Stimulated activated naive B cell treated with anti-CD40 and anti-IgM and Interleukin-4, amounts not matched to agents 10 μg/mL and 1 μg/mL and 100 μg/mL, for 72 hours (primary cell): ENCODE results near the gene PDCD1LG2.
"Not testable (repeated sequence)": the region's sequence is repeated elsewhere in the genome, so short reads cannot be mapped to it uniquely, and the experiment has no call there.

Source experiments
- ATAC-seq, 2 donors: fragments of 150-1000 bp; cut with Tn5 transposase; replicated peaks; 2 replicates each; pipeline ENCODE4 v1.10.0; 2021; ENCODE audit warnings: moderate library complexity in 1 of 2
- DNase-seq: peaks from one replicate; pipeline ENCODE4 v3.0.0; 2021
- H3K27ac Mint-ChIP-seq: one replicate; pipeline ENCODE4 v1.8.0; 2022; ENCODE audit warnings: mild to moderate bottlenecking, mixed read lengths
- H3K27me3 Mint-ChIP-seq, 2 donors: one replicate each; pipeline ENCODE4 v1.8.0; 2022; ENCODE audit warnings: mixed read lengths in 2 of 2
- H3K36me3 Mint-ChIP-seq, 2 donors: one replicate each; pipeline ENCODE4 v1.8.0; 2022; ENCODE audit warnings: mixed read lengths in 2 of 2, mild to moderate bottlenecking in 1 of 2
- H3K4me1 Mint-ChIP-seq, 2 donors: one replicate each; pipeline ENCODE4 v1.8.0; 2022; ENCODE audit warnings: mixed read lengths in 2 of 2, mild to moderate bottlenecking in 1 of 2
- H3K4me3 Mint-ChIP-seq, 2 donors: one replicate each; pipeline ENCODE4 v1.8.0; 2022; ENCODE audit warnings: mild to moderate bottlenecking in 2 of 2, mixed read lengths in 2 of 2, moderate library complexity in 1 of 2
- H3K9me3 Mint-ChIP-seq, 2 donors: one replicate each; pipeline ENCODE4 v1.8.0; 2022; ENCODE audit warnings: mixed read lengths in 2 of 2, mild to moderate bottlenecking in 1 of 2

The PDCD1LG2 gene

DNA sequence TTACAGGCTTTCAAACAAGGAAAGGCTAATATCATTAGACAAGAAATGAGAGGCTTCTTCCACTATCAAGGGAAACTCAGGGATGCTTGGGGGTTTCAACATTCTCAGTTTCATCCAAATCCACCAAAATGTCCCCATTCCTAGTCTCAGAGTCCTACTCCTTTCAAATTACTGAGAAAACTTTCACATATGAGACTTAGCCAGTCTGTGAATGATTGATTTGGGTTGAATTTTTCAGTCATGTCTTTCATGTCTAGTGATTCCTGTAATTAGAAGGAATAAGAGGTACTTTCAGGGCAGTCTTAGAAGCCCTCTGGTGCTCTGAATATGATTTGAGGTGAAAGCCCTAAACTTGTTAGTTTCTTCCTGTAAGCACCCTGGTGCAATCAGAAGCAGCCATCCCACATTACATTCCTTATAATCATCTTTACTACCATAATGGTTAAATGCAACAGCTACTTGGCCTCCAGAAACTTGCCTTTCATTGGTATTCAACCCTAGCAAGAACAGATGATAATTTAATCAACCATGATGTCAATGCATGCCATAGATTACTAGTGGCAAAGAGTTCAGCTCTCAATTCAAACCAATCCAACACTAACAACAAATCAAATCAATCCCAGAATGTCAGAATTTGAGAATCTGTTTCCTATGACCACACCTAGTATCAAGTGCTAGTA, 67.8 kb downstream of the PDCD1LG2 start:
- peaks cover 3 to 9% of the 10 kb centered on the region in 2 donors for H3K9me3 Mint-ChIP-seq
- peaks cover 26 to 58% of the 10 kb centered on the region in 2 donors for H3K4me1 Mint-ChIP-seq
- H3K4me3 Mint-ChIP-seq = no peak overlapping the region
- H3K27me3 Mint-ChIP-seq = no peaks in the 10 kb centered on the region
- ATAC-seq (peak in 1 of 2 donors; percentile 4), DNase-seq (no peak)
- H3K36me3 Mint-ChIP-seq = peaks cover 9 to 19% of the 10 kb centered on the region in 2 donors
- H3K27ac Mint-ChIP-seq = peak overlapping the region; percentile 72

DNA sequence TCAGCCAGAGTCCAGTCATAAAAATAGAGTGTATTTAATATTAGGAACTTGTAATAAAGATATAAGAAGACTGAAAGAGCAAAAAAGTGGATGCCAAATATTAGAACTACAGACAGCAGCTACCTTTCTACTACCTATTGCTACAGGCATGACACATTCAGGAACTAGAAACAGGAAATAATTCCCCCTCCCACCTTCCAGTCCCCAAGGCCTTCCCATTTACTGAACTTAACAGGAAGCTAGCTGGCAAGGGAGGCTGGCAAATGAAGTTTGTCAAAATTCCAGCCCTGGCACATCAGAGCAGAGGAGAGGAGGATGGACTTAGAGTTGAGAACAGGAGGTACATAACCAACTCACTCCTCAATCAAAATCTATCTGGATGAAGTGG, 68.4 kb downstream of the PDCD1LG2 start:
- H3K4me1 Mint-ChIP-seq = peaks cover 29 to 64% of the 10 kb centered on the region in 2 donors
- peaks cover 3 to 9% of the 10 kb centered on the region in 2 donors for H3K9me3 Mint-ChIP-seq
- no peak for DNase-seq
- peaks cover 9 to 19% of the 10 kb centered on the region in 2 donors for H3K36me3 Mint-ChIP-seq
- H3K4me3 Mint-ChIP-seq = no peak overlapping the region
- ATAC-seq = no peak
- H3K27ac Mint-ChIP-seq = peak overlapping the region; percentile 72
- no peaks in the 10 kb centered on the region for H3K27me3 Mint-ChIP-seq

DNA sequence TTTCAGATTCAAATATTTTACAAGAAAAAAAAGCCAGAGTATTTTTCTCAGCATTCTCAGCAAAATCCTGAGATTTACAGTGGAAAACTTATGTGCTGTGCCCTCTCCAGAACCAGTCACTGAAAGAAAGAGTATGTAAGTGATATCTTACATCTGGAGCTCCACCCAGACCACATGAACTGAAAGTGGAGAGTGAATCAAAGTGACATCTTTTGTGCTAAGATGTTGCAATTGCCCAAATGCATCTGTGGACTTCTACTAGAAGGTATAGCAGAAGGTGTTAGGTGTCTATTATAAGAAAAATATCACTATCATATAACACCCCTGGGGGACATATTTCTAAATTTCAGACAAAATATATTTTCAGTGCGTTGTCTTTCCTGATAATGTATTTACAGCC, 69.5 kb downstream of the PDCD1LG2 start:
- peaks cover 3 to 7% of the 10 kb centered on the region in 2 donors for H3K9me3 Mint-ChIP-seq
- ATAC-seq (no peak), DNase-seq (no peak)
- H3K4me1 Mint-ChIP-seq = peaks cover 34 to 71% of the 10 kb centered on the region in 2 donors
- peaks cover 11 to 24% of the 10 kb centered on the region in 2 donors for H3K36me3 Mint-ChIP-seq
- H3K27ac Mint-ChIP-seq = no peak overlapping the region
- no peaks in the 10 kb centered on the region for H3K27me3 Mint-ChIP-seq
- no peak overlapping the region for H3K4me3 Mint-ChIP-seq

DNA sequence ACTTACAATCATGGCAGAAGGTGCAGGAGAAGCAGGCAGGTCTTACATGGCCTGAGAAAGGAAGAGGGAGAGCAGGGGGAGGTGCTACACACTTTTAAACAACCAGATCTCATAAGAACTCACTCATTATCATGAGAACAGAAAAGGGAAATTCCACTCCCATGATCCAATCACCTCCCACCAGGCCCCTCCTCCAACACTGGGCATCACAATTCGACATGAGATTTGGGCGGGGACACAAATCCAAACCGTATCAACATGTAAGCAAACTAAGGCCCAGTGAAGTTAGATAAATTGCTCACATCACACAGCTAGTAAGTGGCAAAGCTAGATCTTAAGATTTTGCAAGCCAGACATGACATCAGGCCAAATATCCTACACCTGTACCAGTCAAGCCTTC, 70.3 kb downstream of the PDCD1LG2 start:
- H3K27me3 Mint-ChIP-seq = no peaks in the 10 kb centered on the region
- peaks cover 3 to 5% of the 10 kb centered on the region in 2 donors for H3K9me3 Mint-ChIP-seq
- DNase-seq (no peak), ATAC-seq (no peak)
- peak overlapping the region; percentile 27 for H3K27ac Mint-ChIP-seq
- no peak overlapping the region for H3K4me3 Mint-ChIP-seq
- H3K4me1 Mint-ChIP-seq = peaks cover 35 to 70% of the 10 kb centered on the region in 2 donors
- H3K36me3 Mint-ChIP-seq = peaks cover 8 to 19% of the 10 kb centered on the region in 2 donors

DNA sequence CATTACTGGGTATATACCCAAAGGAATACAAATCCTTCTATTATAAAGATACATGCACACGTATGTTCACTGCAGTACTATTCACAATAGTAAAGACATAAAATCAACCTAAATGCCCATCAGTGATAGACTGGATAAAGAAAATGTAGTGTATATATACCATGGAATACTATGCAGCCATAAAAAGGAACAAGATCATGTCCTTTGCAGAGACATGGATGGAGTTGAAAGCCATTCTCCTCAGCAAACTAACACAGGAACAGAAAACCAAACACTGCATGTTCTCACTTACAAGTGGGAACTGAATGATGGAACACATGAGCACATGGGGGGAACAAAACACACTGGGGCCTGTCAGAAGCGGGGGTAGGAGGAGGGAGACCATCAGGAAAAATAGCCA, 71.4 kb downstream of the PDCD1LG2 start:
- not testable (repeated sequence) for H3K9me3 Mint-ChIP-seq, DNase-seq, ATAC-seq, H3K27me3 Mint-ChIP-seq
- Mint-ChIP-seq H3K27ac (peak overlapping the region; percentile 89), H3K4me3 (peak overlapping the region in 1 of 2 donors; percentile 36), H3K36me3 (peaks cover 8 to 19% of the 10 kb centered on the region in 2 donors), H3K4me1 (peaks cover 44 to 81% of the 10 kb centered on the region in 2 donors)

DNA sequence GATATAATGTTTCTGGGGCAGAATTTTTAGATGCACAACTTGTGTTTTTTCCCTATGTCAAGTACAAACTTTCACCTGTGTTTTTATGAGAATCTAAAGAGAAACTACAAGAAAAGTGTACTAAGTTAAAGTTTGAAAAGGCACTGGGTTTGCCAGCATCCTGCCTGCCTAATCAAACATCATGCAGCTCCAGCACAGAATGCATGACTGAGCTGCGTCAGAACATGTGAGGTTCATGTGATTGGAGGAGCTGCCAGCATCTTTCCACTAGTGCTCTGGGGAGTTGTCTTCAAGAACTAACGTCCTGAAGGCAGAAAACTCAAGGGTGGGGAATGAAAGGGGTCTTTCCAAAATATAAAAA, 72.5 kb downstream of the PDCD1LG2 start:
- Mint-ChIP-seq H3K9me3 (peaks cover 3 to 5% of the 10 kb centered on the region in 2 donors), H3K27me3 (no peaks in the 10 kb centered on the region), H3K4me3 (peak overlapping the region; percentile 66 to 75), H3K27ac (peak overlapping the region; percentile 98), H3K4me1 (peaks cover 49 to 81% of the 10 kb centered on the region in 2 donors), H3K36me3 (peaks cover 8 to 19% of the 10 kb centered on the region in 2 donors)
- peak; percentile 78 for DNase-seq
- peak; percentile 77 to 80 for ATAC-seq

DNA sequence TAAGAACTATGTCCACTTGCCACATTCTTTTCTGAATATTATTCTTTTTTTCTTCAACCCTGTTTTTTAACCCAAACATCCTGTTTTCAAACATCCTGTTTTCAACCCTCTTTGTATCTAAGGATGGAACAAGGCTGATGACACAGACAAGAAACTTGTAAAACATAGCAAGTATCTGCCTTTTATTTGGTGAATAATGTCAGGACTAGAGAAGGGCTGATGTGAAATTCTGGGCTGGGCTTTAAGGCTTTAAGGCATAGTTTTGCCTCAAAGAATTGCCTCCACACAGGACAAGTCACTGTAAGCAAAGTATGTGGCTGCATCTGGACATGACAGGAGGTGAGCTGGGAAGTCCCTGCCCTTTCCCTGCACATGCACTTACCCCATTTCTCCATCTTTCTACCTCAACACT, 76.1 kb downstream of the PDCD1LG2 start:
- H3K27ac Mint-ChIP-seq = peak overlapping the region; percentile 92
- H3K36me3 Mint-ChIP-seq = peaks cover 4 to 11% of the 10 kb centered on the region in 2 donors
- H3K27me3 Mint-ChIP-seq = no peaks in the 10 kb centered on the region
- peak; percentile 40 for DNase-seq
- peaks cover 3% of the 10 kb centered on the region in 2 donors for H3K9me3 Mint-ChIP-seq
- ATAC-seq = peak; percentile 16 to 17
- H3K4me1 Mint-ChIP-seq = peaks cover 45 to 81% of the 10 kb centered on the region in 2 donors
- peak overlapping the region; percentile 11 to 39 for H3K4me3 Mint-ChIP-seq

DNA sequence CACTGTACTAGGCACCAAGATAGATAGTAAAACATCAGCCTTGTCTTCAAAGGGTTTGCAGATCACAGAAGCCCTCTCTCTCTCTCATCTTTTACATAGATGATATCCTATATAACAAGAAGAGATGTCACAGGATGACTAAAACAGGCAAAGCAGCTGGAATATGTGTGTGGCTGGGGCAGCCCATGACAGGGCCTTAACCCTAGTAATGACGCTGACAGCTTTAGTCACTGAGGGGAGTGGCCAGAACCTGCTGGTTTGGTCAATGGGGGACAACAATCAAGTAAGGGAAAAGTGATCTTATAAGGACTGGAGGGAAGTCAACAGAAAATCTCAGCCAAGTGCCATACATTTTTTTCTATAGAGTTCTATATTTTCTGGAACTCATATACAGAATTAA, 76.7 kb downstream of the PDCD1LG2 start:
- H3K9me3 Mint-ChIP-seq = no peaks in the 10 kb centered on the region

DNA sequence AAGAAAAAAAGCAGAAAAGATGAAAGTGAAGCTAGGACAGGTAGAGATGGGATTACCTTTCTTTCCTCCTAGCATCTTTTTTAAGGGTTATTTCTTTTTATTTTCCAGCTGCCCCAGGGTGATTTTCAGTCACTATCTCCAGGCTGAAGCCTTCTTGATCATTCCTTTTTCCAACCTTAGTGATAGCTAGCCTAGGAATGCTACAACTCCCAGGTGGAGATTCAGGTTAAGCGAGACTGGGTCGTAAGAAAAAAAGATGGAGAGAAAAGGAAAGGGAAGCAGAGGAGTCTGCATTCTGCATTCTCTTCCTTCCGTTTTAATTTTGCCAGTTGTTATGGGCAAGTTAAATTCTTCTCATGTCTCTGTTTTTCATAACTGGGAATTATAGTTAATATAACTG, 81.9 kb downstream of the PDCD1LG2 start:
- no peak for ATAC-seq
- H3K27ac Mint-ChIP-seq = no peak overlapping the region

More for the DNA sequence above, 76.7 kb downstream of the PDCD1LG2 start:
- Mint-ChIP-seq H3K27ac (peak overlapping the region; percentile 92), H3K4me3 (peak overlapping the region in 1 of 2 donors; percentile 46), H3K4me1 (peaks cover 47 to 81% of the 10 kb centered on the region in 2 donors), H3K36me3 (peaks cover 4 to 7% of the 10 kb centered on the region in 2 donors), H3K27me3 (no peaks in the 10 kb centered on the region)
- DNase-seq = peak; percentile 35
- peak in 1 of 2 donors; percentile 16 for ATAC-seq

DNA sequence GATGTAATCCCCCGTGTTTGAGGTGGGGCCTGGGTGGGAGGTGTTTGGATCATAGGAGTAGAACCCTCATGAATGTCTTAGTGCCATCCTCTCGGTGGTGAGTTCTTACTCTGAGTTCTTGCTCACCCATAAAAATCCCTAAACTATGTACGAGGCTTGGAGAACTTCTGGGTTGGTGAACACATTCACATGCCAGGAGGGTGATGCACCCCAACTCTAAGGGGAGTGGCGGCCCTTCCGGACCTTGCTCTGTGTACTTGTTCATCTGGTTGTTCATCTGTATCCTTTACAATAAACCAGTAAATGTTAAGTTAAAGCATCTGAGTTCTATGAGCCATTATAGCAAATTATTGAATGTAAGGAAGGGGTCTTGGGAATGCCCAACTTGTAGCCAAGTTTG, 82.6 kb downstream of the PDCD1LG2 start:
- Mint-ChIP-seq H3K4me1 (peaks cover 41 to 73% of the 10 kb centered on the region in 2 donors), H3K4me3 (peak overlapping the region in 1 of 2 donors; percentile 57), H3K36me3 (no peaks in the 10 kb centered on the region), H3K27ac (peak overlapping the region; percentile 56), H3K9me3 (no peaks in the 10 kb centered on the region), H3K27me3 (no peaks in the 10 kb centered on the region)
- ATAC-seq = no peak
- no peak for DNase-seq

More for the DNA sequence above, 81.9 kb downstream of the PDCD1LG2 start:
- no peaks in the 10 kb centered on the region for H3K27me3 Mint-ChIP-seq
- H3K4me3 Mint-ChIP-seq = no peak overlapping the region
- no peaks in the 10 kb centered on the region for H3K36me3 Mint-ChIP-seq
- no peak for DNase-seq
- no peaks in the 10 kb centered on the region for H3K9me3 Mint-ChIP-seq
- H3K4me1 Mint-ChIP-seq = peaks cover 43 to 79% of the 10 kb centered on the region in 2 donors

DNA sequence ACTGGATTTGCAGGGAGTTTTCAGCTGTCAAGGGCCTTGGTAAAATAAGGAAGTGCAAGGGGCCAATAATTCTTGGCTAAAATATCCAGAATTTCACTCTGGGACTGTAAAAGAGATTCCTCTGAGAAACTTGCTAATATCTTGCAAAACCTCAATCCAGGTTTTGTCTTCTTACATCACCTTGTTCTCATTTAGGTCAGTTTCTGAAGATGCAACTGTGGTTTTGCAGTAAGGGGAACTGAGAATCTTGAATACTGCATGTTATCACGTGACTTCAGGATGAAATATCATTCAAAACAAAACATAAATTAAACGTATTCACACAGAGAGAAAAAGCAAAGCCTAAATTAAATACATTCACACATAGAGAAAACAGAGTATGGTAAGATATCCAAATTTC, 83.6 kb downstream of the PDCD1LG2 start:
- H3K4me3 Mint-ChIP-seq = peak overlapping the region; percentile 5 to 7
- peaks cover 41 to 72% of the 10 kb centered on the region in 2 donors for H3K4me1 Mint-ChIP-seq
- DNase-seq = no peak
- no peaks in the 10 kb centered on the region for H3K27me3 Mint-ChIP-seq
- ATAC-seq = peak; percentile 66 to 73
- no peaks in the 10 kb centered on the region for H3K9me3 Mint-ChIP-seq
- H3K27ac Mint-ChIP-seq = peak overlapping the region; percentile 2
- peaks cover 0 to 4% of the 10 kb centered on the region in 2 donors for H3K36me3 Mint-ChIP-seq

DNA sequence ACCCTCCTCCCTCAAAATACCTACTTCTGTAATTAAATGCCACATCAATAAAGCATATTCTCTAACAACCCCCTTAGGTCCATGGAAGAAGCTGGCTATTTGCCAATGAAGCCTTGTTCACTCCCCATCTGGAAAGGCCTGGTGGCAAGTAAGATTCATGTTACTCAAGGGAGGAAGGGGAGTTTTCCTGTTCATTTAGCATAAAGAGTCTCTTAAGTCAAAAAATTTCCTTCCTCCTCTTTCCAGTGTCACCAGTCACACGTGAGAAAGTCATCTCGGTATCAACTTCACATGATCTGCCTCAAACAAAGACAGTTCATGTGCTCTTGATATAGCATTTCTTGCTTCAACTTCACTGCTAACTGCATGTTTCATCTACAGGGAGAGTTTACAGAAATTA, 85.8 kb downstream of the PDCD1LG2 start:
- peaks cover 45 to 62% of the 10 kb centered on the region in 2 donors for H3K4me1 Mint-ChIP-seq
- peak overlapping the region; percentile 48 for H3K27ac Mint-ChIP-seq
- H3K27me3 Mint-ChIP-seq = no peaks in the 10 kb centered on the region
- no peaks in the 10 kb centered on the region for H3K9me3 Mint-ChIP-seq
- peak overlapping the region; percentile 12 to 43 for H3K4me3 Mint-ChIP-seq
- no peak for ATAC-seq
- H3K36me3 Mint-ChIP-seq = peaks cover 0 to 4% of the 10 kb centered on the region in 2 donors
- DNase-seq = no peak

DNA sequence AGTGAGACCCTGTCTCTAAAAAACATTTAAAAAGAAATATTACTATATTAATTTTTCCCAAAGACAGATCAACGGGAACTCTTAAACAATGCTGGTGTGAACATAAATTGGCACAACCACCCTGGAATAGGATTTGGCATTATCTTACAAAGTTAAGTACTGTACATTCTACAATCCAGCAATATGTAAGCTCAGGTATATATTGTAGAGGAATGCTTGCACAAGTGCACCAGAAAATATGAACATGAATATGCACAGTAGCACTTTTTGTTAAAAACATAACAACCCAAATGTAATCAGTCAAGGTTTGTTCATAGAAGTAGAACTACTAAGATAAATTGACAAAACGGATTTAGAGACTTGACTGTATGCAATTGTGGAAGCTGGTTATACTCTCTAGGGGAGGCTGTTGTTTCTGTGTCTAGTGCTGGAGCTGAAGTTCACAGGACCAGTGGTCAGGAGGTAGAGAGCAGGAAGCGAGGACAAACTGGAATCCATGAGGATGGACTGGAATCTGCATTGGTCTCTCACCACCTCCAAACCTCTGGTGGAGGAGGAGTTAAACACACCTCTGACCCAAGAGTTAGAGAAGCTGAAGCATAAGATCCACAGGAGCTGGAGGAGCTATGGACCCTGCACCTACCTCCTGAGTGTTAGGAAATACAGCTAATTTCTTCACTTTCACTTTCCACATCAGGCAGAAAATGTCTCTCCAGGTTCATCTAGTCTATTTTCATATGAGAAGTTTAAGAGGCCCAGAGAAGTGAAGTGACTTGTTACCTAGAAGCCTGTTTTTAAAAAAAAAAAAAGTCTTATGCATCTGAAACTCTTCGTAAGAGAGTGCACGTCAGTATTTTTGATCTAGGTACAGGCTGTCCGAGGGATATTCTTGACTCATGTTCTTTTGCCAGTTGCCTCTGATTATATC, 98.2 kb downstream of the PDCD1LG2 start:
- peaks cover 10 to 28% of the 10 kb centered on the region in 2 donors for H3K4me1 Mint-ChIP-seq
- peak; percentile 76 to 83 for ATAC-seq
- peak overlapping the region; percentile 93 for H3K27ac Mint-ChIP-seq
- no peaks in the 10 kb centered on the region for H3K27me3 Mint-ChIP-seq
- H3K36me3 Mint-ChIP-seq = peaks cover 0 to 7% of the 10 kb centered on the region in 2 donors
- peaks cover 0 to 2% of the 10 kb centered on the region in 2 donors for H3K9me3 Mint-ChIP-seq
- no peak for DNase-seq
- H3K4me3 Mint-ChIP-seq = peak overlapping the region; percentile 79 to 87

DNA sequence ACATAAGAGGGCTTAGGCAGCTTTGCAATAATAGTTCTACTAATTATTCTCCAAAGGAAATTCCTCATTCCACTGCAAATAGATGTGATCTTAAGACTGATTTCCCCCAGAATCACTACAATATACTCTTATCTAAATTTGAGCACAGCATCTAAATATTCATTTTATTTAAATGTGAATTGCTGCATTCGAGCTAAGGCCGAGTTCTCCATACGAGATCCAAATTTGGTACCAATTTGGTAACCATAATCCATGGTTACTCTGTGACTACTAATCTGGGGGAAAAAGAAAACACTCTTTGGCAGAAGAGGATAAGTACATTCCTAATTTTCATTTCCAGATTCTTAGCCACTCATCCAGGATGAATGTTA, 98.9 kb downstream of the PDCD1LG2 start:
- no peak for DNase-seq
- H3K27ac Mint-ChIP-seq = peak overlapping the region; percentile 93
- H3K27me3 Mint-ChIP-seq = no peaks in the 10 kb centered on the region
- H3K9me3 Mint-ChIP-seq = peaks cover 0 to 2% of the 10 kb centered on the region in 2 donors
- no peak for ATAC-seq
- H3K4me1 Mint-ChIP-seq = peaks cover 10 to 28% of the 10 kb centered on the region in 2 donors
- H3K4me3 Mint-ChIP-seq = peak overlapping the region; percentile 79 to 87
- H3K36me3 Mint-ChIP-seq = peaks cover 0 to 7% of the 10 kb centered on the region in 2 donors
